ENCODE data around the gene CREB5. TPM values are rescaled to one million over a fixed set of nuclear protein-coding genes. Genes with fewer than 3 reads are reported as not detected.
"Not testable (repeated sequence)": the region's sequence is repeated elsewhere in the genome, so short reads cannot be mapped to it uniquely, and the experiment has no call there.

CREB5 gene
- total and polyA plus RNA-seq, 2 of the 13 experiments (the other 11 are each of a cell fraction or from before 2014, with no cell fraction given) = 0.38 to 0.71 TPM

GRCh38 chr7:28401567-28401966, 10.8 kb upstream of the CREB5 start:
- 28% methylated on average over 4 of the region's 4 CpGs for WGBS (ENCODE audit: low lambda C conversion rate)
- H3K9me3 ChIP-seq (ENCODE audit: low read length); BruUV-seq (replicated peaks); H3K4me2 ChIP-seq (ENCODE audit: low read depth, low read length); POLR2A ChIA-PET; H2AFZ ChIP-seq (ENCODE audit: low read length); DNase-seq (ENCODE audit: low spot score); H3K27me3 ChIP-seq (ENCODE audit: control insufficient read depth in 1 of 2, insufficient read depth in 2 of 2, low read length in 2 of 2); H3K27ac ChIP-seq (ENCODE audit: extremely low read length, insufficient read depth, low read length); H4K20me1 ChIP-seq (ENCODE audit: insufficient read depth, low read length); ATAC-seq; H3K79me2 ChIP-seq (ENCODE audit: insufficient read depth, low read length); CTCF ChIA-PET (ENCODE audit: low intra/inter-chr PET ratio, low total read pairs); FAIRE-seq; H3K36me3 ChIP-seq (replicated peaks in 1 of 2; ENCODE audit: control insufficient read depth in 1 of 2, insufficient read depth in 2 of 2, low read length in 2 of 2); H3K4me3 ChIP-seq (replicated peaks in 1 of 3; ENCODE audit: insufficient read depth in 1 of 3, low read depth in 2 of 3, low read length in 3 of 3); in situ Hi-C loops (cut with HindIII; ENCODE audit: extremely low pct_ligation_motif_present, low pct_unique_long_range_greater_than_20kb); intact Hi-C loops (cut with micrococcal nuclease; ENCODE audit: unreplicated experiment); H3K4me1 ChIP-seq (ENCODE audit: insufficient read depth, low read length); H3K9ac ChIP-seq (ENCODE audit: insufficient read depth, low read depth, low read length): not testable (repeated sequence)

- no peak for FAIRE-seq
- H4K20me1 ChIP-seq (ENCODE audit: insufficient read depth, low read length) = no peaks in the 10 kb centered on the region
- H3K9ac ChIP-seq (ENCODE audit: insufficient read depth, low read depth, low read length) = no peak overlapping the region
- CTCF ChIA-PET (ENCODE audit: low intra/inter-chr PET ratio, low total read pairs) = no interaction called here
- H3K4me1 ChIP-seq (ENCODE audit: insufficient read depth, low read length) = 0 out of 2 replicates have a peak, but pooled peaks cover 7% of the 10 kb centered on the region
- DNase-seq (ENCODE audit: low spot score) = no peak
- in situ Hi-C loops (cut with HindIII; ENCODE audit: extremely low pct_ligation_motif_present, low pct_unique_long_range_greater_than_20kb) (no loop called here), intact Hi-C loops (cut with micrococcal nuclease; ENCODE audit: unreplicated experiment) (no loop called here)
- H3K27ac ChIP-seq (ENCODE audit: extremely low read length, insufficient read depth, low read length) = no peak overlapping the region
- no TSS peak for BruUV-seq (replicated peaks)
- no peak for ATAC-seq
- H3K4me3 ChIP-seq (replicated peaks in 1 of 3; ENCODE audit: insufficient read depth in 1 of 3, low read depth in 2 of 3, low read length in 3 of 3) = no peak overlapping the region
- H3K4me2 ChIP-seq (ENCODE audit: low read depth, low read length) = no peak overlapping the region
- no peaks in the 10 kb centered on the region for H3K36me3 ChIP-seq (replicated peaks in 1 of 2; ENCODE audit: control insufficient read depth in 1 of 2, insufficient read depth in 2 of 2, low read length in 2 of 2)
- POLR2A ChIA-PET = no interaction called here
- WGBS (ENCODE audit: low lambda C conversion rate) = 23% methylated on average over 5 of the region's 5 CpGs
- H2AFZ ChIP-seq (ENCODE audit: low read length) = no peak overlapping the region
- peaks cover 2 to 32% of the 10 kb centered on the region in 2 experiments for H3K27me3 ChIP-seq (ENCODE audit: control insufficient read depth in 1 of 2, insufficient read depth in 2 of 2, low read length in 2 of 2)
- no peaks in the 10 kb centered on the region for H3K79me2 ChIP-seq (ENCODE audit: insufficient read depth, low read length)
- H3K9me3 ChIP-seq (ENCODE audit: low read length) = no peaks in the 10 kb centered on the region
- no peak for TF ChIP-seq ZNF615 (CRISPR knock-in tag; IDR thresholded peaks at IDR 0.05; ENCODE audit: borderline replicate concordance)
- TF ChIP-seq NR2C2 (CRISPR knock-in tag; IDR thresholded peaks at IDR 0.05; ENCODE audit: borderline replicate concordance) = no peak
- no peak for TF ChIP-seq MAF1 (CRISPR knock-in tag; IDR thresholded peaks at IDR 0.05; ENCODE audit: borderline replicate concordance)
- no peak for TF ChIP-seq NFIB (CRISPR knock-in tag; IDR thresholded peaks at IDR 0.05; ENCODE audit: borderline replicate concordance)
- TF ChIP-seq GTF2F1 (IDR thresholded peaks at IDR 0.05; ENCODE audit: low read length) = no peak
- TF ChIP-seq ZNF367 (CRISPR knock-in tag; IDR thresholded peaks at IDR 0.05; ENCODE audit: borderline replicate concordance) = no peak
- no peak for TF ChIP-seq ZBTB42 (CRISPR knock-in tag; IDR thresholded peaks at IDR 0.05)
- no peak for TF ChIP-seq ZNF354B (CRISPR knock-in tag; IDR thresholded peaks at IDR 0.05)
- TF ChIP-seq ZNF558 (CRISPR knock-in tag; IDR thresholded peaks at IDR 0.05; ENCODE audit: borderline replicate concordance) = no peak
- TF ChIP-seq ZNF264 (CRISPR knock-in tag; IDR thresholded peaks at IDR 0.05) = no peak
- TF ChIP-seq SCMH1 (CRISPR knock-in tag; IDR thresholded peaks at IDR 0.05; ENCODE audit: borderline replicate concordance) = no peak
- no peak for TF ChIP-seq ZNF263 (CRISPR knock-in tag; IDR thresholded peaks at IDR 0.05)
- no peak for TF ChIP-seq NFAT5 (CRISPR knock-in tag; IDR thresholded peaks at IDR 0.05)
- TF ChIP-seq KLF11 (CRISPR knock-in tag; IDR thresholded peaks at IDR 0.05) = no peak
- no peak for TF ChIP-seq HOXD1 (CRISPR knock-in tag; IDR thresholded peaks at IDR 0.05)
- TF ChIP-seq NCOR1 (IDR thresholded peaks at IDR 0.05; ENCODE audit: borderline replicate concordance, low read length) = no peak
Measured at GRCh38 chr7:28405662-28406061, 6.7 kb upstream of the CREB5 start.
